K562 (cell line): ENCODE results near the gene UBE2U. TPM values are rescaled to one million over a fixed set of nuclear protein-coding genes. Genes with fewer than 3 reads are reported as not detected.

Experiments used
- ATAC-seq: fragments of 200-7000 bp; cut with Tn5 transposase; 3 replicates; pipeline ENCODE4 v1.9.1; 2020; ENCODE audit warnings: moderate library complexity
- BruUV-seq: library from RNA; stranded (reverse); fragments of 400-500 nt; replicated peaks from 2 replicates; lab custom pipeline; 2021; lab: Mats Ljungman, UMichigan
- CTCF ChIA-PET: fragments of 300-600 bp; formaldehyde crosslinking; extraction: SDS; loops from one replicate; lab custom pipeline; 2021; ENCODE audit warnings: low intra/inter-chr PET ratio; lab: Yijun Ruan, JAX
- POLR2A ChIA-PET: fragments of 300-600, 350-650 bp; sonication (Branson Sonifier 250); formaldehyde crosslinking; extraction: SDS; loops from one replicate; lab custom pipeline; 2021; ENCODE audit warnings: antibody characterized with exemption, inconsistent platforms; lab: Yijun Ruan, JAX
- DNase-seq, 4 experiments: peaks; one replicate each; pipeline versions ENCODE4 v3.0.0 to v3.0.0-alpha.2; 2011 to 2018; ENCODE audit warnings: low spot score in 3 of 4, mixed read lengths in 3 of 4; ENCODE audit errors: extremely low read depth in 1 of 4
- FAIRE-seq: peaks from 2 replicates; lab custom pipeline; 2011; peaks lifted over from hg19 to GRCh38; lab: Jason Lieb, UNC
- H2AFZ ChIP-seq: 2 replicates; pipeline ENCODE4 v1.6.0; 2011; ENCODE audit warnings: low read depth, low read length, control low read depth, inconsistent platforms
- H3K27ac ChIP-seq: fragments of 200-600 bp; 3 replicates; pipeline ENCODE4 v1.8.0; 2011; ENCODE audit warnings: low read depth, mild to moderate bottlenecking, control low read depth, inconsistent platforms, low read length, moderate library complexity, mixed read lengths; ENCODE audit errors: extremely low read depth
- H3K27me3 ChIP-seq, 2 experiments: fragments of 300-600 bp in 1 of 2; 2 replicates in 1 of 2; 3 replicates in 1 of 2; pipeline versions ENCODE4 v1.6.0 to v1.8.0; 2011; ENCODE audit warnings: inconsistent platforms in 2 of 2, low read length in 2 of 2, mild to moderate bottlenecking in 1 of 2, mixed read lengths in 1 of 2, moderate library complexity in 1 of 2; ENCODE audit not compliant: control insufficient read depth in 2 of 2, insufficient read depth in 2 of 2
- H3K36me3 ChIP-seq: fragments of 300-600 bp; 3 replicates; pipeline ENCODE4 v1.8.0; 2011; ENCODE audit warnings: mild to moderate bottlenecking, low read length, inconsistent platforms; ENCODE audit not compliant: control insufficient read depth, insufficient read depth
- H3K4me1 ChIP-seq, 2 experiments: fragments of 200-600 bp in 1 of 2; replicated peaks in 1 of 2; 2 replicates in 1 of 2; 3 replicates in 1 of 2; pipeline versions ENCODE4 v1.5.1 to v1.8.0; 2011; ENCODE audit warnings: inconsistent platforms in 2 of 2, low read length in 2 of 2, mild to moderate bottlenecking in 1 of 2, mixed read lengths in 1 of 2, moderate library complexity in 1 of 2; ENCODE audit not compliant: control insufficient read depth in 2 of 2, insufficient read depth in 2 of 2
- H3K4me2 ChIP-seq: 2 replicates; pipeline ENCODE4 v1.6.1; 2011; ENCODE audit warnings: low read length, control low read depth, inconsistent platforms, mixed read lengths; ENCODE audit not compliant: insufficient read depth
- H3K4me3 ChIP-seq: fragments of 200-600 bp; sonication (generic), shearing (Covaris generic); 2 replicates; pipeline ENCODE4 v1.5.1; 2016; ENCODE audit warnings: control low read depth, inconsistent platforms
- H3K79me2 ChIP-seq: fragments of 200-600 bp; 3 replicates; pipeline ENCODE4 v1.8.0; 2011; ENCODE audit warnings: low read length, inconsistent platforms; ENCODE audit not compliant: control insufficient read depth, insufficient read depth
- H3K9ac ChIP-seq, 2 experiments: 2 replicates each; pipeline versions ENCODE4 v1.6.0 to v1.6.1; 2011; ENCODE audit warnings: low read depth in 2 of 2, low read length in 2 of 2, control low read depth in 1 of 2, inconsistent platforms in 1 of 2, mild to moderate bottlenecking in 1 of 2, mixed read lengths in 1 of 2; ENCODE audit not compliant: insufficient read depth in 1 of 2
- H3K9me1 ChIP-seq: one replicate; pipeline ENCODE4 v1.6.0; 2011; ENCODE audit warnings: inconsistent platforms, mild to moderate bottlenecking, low read length, moderate library complexity; ENCODE audit not compliant: control insufficient read depth, insufficient read depth
- H3K9me3 ChIP-seq: replicated peaks from 2 replicates; pipeline ENCODE4 v1.5.1; 2011; ENCODE audit warnings: low read depth, low read length, inconsistent platforms; ENCODE audit not compliant: control insufficient read depth, insufficient read depth
- H4K20me1 ChIP-seq: replicated peaks from 2 replicates; pipeline ENCODE4 v1.6.1; 2011; ENCODE audit warnings: low read length, inconsistent platforms, mixed read lengths; ENCODE audit not compliant: control insufficient read depth, insufficient read depth
- ASH1L ChIP-seq: fragments of 450-650 bp; IDR thresholded peaks from 2 replicates; pipeline ENCODE4 v1.6.1; 2018; ENCODE audit warnings: borderline replicate concordance, mild to moderate bottlenecking, low read depth; ENCODE audit not compliant: partially characterized antibody
- DMBX1 ChIP-seq: fragments of 250-450 bp; sonication (Bioruptor Pico); IDR thresholded peaks from 2 replicates; pipeline ENCODE4 v1.8.0; 2022; ENCODE audit warnings: inconsistent platforms, mild to moderate bottlenecking, moderate library complexity, borderline replicate concordance
- EGR1 ChIP-seq: fragments of 450-650 bp; conservative IDR thresholded peaks from 2 replicates; pipeline ENCODE4 v1.6.1; 2017; ENCODE audit warnings: mild to moderate bottlenecking
- ELF2 ChIP-seq: fragments of 250-450 bp; sonication (Bioruptor Pico); IDR thresholded peaks from 2 replicates; pipeline ENCODE4 v1.5.0; 2021; ENCODE audit warnings: mild to moderate bottlenecking
- HCFC1 ChIP-seq: IDR thresholded peaks from 2 replicates; pipeline ENCODE4 v1.6.1; 2012; ENCODE audit warnings: low read depth, low read length, improper control_type of control experiment
- LARP7 ChIP-seq: fragments of 450-650 bp; IDR thresholded peaks from 2 replicates; pipeline ENCODE4 v1.6.1; 2016
- LEF1 ChIP-seq: fragments of 450-650 bp; IDR thresholded peaks from 2 replicates; pipeline ENCODE4 v1.6.1; 2016; ENCODE audit warnings: mild to moderate bottlenecking
- RFX7 ChIP-seq: fragments of 250-450 bp; sonication (Bioruptor Pico); IDR thresholded peaks from 2 replicates; pipeline ENCODE4 v1.5.1; 2021; ENCODE audit warnings: mild to moderate bottlenecking
- SRSF7 ChIP-seq: fragments of 200-400 bp; formaldehyde crosslinking; optimal IDR thresholded peaks from 2 replicates; pipeline ENCODE3; 2017; ENCODE audit warnings: mild to moderate bottlenecking, low read depth, low read length
- ZFP30 ChIP-seq: fragments of 250-450 bp; sonication (Bioruptor Pico); IDR thresholded peaks from 2 replicates; pipeline ENCODE4 v1.8.0; 2022; ENCODE audit warnings: moderate library complexity, mild to moderate bottlenecking, inconsistent platforms, borderline replicate concordance
- WGBS: fragments of 100-300 bp; shearing (Covaris generic); methylation state at CpG from one replicate; pipeline ENCODE4 v1.1.6; 2016; ENCODE audit warnings: low coverage, mixed read lengths; ENCODE audit not compliant: insufficient coverage; ENCODE audit errors: missing lambda C conversion rate; 5-methylcytosine and 5-hydroxymethylcytosine counted together
- in situ Hi-C: fragments of 300-500 bp; cut with MboI; formaldehyde crosslinking; loops from 4 replicates; pipeline ENCODE4 v1.15.0; 2018; ENCODE audit warnings: inconsistent platforms, mixed read lengths
- intact Hi-C: fragments of 100-400 bp; cut with micrococcal nuclease; formaldehyde crosslinking; loops from 2 replicates; pipeline ENCODE4 v1.14.2; 2022
- polyA plus RNA-seq, 8 experiments: library from polyadenylated mRNA; depleted of rRNA in 4 of 8; stranded (reverse) in 5 of 8; unstranded in 3 of 8; fragments of >200 nt; fragmentation: Nextera tagmentation in 2 of 8; fragmentation: Illumina TruSeq in 1 of 8; extraction: Ambion mirVana in 2 of 8; extraction: Trizol in 1 of 8; gene quantifications; 2 replicates each; pipeline versions ENCODE4 v1.2.1 to v1.2.3, GENCODE V29; 2011 to 2014; ENCODE audit warnings: inconsistent platforms in 1 of 8, missing spikeins in 1 of 8
- total RNA-seq, 7 experiments: library from RNA; depleted of rRNA in 6 of 7; stranded (reverse); fragments of >200 nt in 6 of 7; fragmentation: Illumina TruSeq in 2 of 7; extraction: Trizol in 2 of 7; gene quantifications; 2 replicates each; pipeline versions ENCODE4 v1.2.1 to v1.2.3, GENCODE V29; 2011 to 2021; ENCODE audit warnings: low replicate concordance in 1 of 7
- TF ChIP-seq, protein P1 (sequence below): sonication (generic); formaldehyde crosslinking; IDR thresholded peaks from 2 replicates; pipeline ENCODE4 v1.8.0; 2022; ENCODE audit warnings: mild to moderate bottlenecking, low read depth, missing genetic modification reagents
- TF ChIP-seq, protein P2 (sequence below): fragments of 250-450 bp; sonication (Bioruptor Pico); IDR thresholded peaks from 2 replicates; pipeline ENCODE4 v1.5.0; 2021; ENCODE audit warnings: mild to moderate bottlenecking, moderate library complexity

Gene UBE2U
- total and polyA plus RNA-seq, 9 of the 15 experiments (the other 6 are each of a cell fraction or from before 2014, with no cell fraction given), result not detected

DNA sequence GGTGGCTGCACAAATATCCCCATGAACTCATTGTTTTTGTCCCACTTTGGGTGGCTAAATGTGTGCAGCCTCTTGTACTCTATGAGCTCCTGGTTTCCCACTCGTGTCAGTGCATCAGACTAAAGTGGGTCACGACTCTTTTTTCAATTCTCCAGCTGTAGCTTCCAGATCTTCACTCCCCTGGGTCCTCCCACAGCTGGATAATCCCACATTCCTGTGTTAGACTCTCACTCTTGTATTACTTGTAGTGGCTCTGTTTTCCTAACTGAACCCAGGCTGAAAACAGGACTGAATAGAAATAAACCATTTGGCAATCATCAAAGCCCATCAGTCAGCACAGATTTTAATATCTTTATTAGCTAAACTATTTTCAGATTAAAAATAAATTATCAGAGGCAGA, 60.4 kb downstream of the UBE2U start:
- in situ Hi-C loops, result loop anchor here (10.0 to 25.0 kb wide), 2 partner anchors 411 to 773 kb away; no protein-coding TSS in a partner anchor
- intact Hi-C loops, result no loop called here

DNA sequence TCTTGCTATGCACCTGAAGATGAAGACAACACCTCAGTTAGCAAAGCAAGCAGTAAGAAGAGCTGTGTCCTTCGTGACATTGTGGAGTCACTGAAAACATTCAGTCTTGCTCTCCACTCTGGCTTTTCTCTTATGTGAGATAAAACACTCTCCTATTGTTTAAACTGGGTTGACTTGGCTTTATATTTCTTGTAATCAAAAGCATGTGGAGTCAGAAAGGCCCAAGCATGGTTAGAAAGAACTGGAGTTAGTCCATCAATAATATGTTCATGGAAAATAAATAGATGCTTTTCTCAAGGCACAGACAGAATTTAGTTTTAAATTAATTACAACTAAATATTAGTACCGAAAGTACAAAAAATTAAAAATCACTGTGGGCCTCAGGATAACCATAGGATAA, 61.7 kb downstream of the UBE2U start:
- WGBS, result 0% methylated on average over 2 of the region's 2 CpGs
- ChIA-PET POLR2A (no interaction called here), CTCF (no interaction called here)
- no peaks in the 10 kb centered on the region for H3K9me3 ChIP-seq
- no peak overlapping the region for H3K4me2 ChIP-seq
- 0 out of 5 replicates have a peak, but pooled peaks cover 0 to 3% of the 10 kb centered on the region in 2 experiments for H3K4me1 ChIP-seq
- no peak overlapping the region for H2AFZ ChIP-seq
- BruUV-seq, result no TSS peak
- no peak for DNase-seq
- no peaks in the 10 kb centered on the region for H3K79me2 ChIP-seq
- no peak for ATAC-seq
- no peaks in the 10 kb centered on the region; a peak in 1 of 5 replicates for H3K27me3 ChIP-seq
- no peaks in the 10 kb centered on the region for H3K36me3 ChIP-seq
- intact Hi-C loops (loop anchor here (5.0 kb wide), 2 partner anchors 397 to 412 kb away; no protein-coding TSS in a partner anchor), in situ Hi-C loops (loop anchor here (10.0 to 25.0 kb wide), 2 partner anchors 410 to 772 kb away; no protein-coding TSS in a partner anchor)
- no peak for FAIRE-seq
- H3K9me1 ChIP-seq, result no peaks in the 10 kb centered on the region
- H3K4me3 ChIP-seq, result no peak overlapping the region
- no peaks in the 10 kb centered on the region for H4K20me1 ChIP-seq
- H3K27ac ChIP-seq, result no peak overlapping the region
- H3K9ac ChIP-seq, result no peak overlapping the region
- TF ChIP-seq LARP7 (no peak), ASH1L (no peak), RFX7 (no peak), ZFP30 (CRISPR knock-in tag) (no peak), SRSF7 (no peak), ELF2 (CRISPR knock-in tag) (no peak), LEF1 (no peak), EGR1 (no peak), DMBX1 (CRISPR knock-in tag) (no peak), HCFC1 (no peak)
- TF ChIP-seq, protein P1, sequence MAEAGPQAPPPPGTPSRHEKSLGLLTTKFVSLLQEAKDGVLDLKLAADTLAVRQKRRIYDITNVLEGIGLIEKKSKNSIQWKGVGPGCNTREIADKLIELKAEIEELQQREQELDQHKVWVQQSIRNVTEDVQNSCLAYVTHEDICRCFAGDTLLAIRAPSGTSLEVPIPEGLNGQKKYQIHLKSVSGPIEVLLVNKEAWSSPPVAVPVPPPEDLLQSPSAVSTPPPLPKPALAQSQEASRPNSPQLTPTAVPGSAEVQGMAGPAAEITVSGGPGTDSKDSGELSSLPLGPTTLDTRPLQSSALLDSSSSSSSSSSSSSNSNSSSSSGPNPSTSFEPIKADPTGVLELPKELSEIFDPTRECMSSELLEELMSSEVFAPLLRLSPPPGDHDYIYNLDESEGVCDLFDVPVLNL (CRISPR knock-in tag), result no peak
- TF ChIP-seq, protein P2, sequence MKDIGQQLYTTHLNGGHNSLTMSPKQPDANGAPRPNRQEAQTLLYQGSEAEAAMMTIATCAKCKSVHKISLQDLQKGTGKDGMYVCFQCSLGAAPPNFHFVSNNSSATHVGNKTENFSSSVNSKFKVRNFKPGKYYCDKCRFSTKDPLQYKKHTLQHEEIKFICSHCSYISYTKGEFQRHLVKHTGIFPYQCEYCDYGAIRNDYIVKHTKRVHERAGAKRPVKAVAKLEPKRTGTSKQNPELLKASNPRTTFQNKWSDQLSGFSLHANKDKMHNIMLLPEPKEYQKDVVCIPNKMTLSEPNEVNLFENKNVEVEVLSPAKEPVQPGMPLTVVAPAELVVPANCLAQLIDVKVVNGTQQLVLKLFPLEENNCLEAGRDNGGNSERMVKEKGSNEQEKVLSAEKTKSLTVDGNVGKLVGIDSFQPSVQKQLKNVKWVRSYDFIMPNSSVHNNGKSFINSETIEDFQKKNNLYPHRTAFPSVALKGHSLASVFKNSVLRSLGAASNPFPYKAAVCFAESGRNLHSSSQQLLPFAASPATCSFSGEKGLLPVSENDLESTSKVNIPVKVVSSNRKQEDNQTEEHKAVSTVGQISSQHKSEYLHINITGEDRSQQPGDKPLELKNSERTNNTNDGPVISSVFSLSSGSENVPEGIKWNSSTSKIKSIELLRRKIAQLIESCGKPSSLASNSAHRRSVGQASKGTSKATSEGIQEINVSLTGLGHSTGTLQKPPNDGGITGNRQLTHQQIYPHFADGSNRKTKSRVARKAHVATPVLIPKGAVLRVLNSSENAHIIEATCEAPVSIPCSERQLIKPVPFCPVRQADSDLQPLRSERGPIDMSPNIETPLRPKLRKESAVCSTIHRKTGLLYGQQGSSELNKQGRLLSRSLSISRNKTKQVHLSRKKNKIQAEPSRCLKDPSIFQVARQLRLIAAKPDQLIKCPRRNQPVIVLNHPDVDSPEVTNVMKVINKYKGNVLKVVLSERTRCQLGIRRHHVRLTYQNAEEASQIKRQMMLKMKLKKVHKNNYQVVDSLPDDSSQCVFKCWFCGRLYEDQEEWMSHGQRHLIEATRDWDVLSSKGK (CRISPR knock-in tag), result no peak

More for the DNA sequence above, 60.4 kb downstream of the UBE2U start:
- BruUV-seq, result no TSS peak
- H3K27me3 ChIP-seq, result no peaks in the 10 kb centered on the region; a peak in 1 of 5 replicates
- no peaks in the 10 kb centered on the region for H3K36me3 ChIP-seq
- WGBS, result 0% methylated on average over 2 of the region's 2 CpGs
- H3K9ac ChIP-seq, result no peak overlapping the region
- DNase-seq, result no peak
- no peaks in the 10 kb centered on the region for H3K9me3 ChIP-seq
- no peak overlapping the region for H3K27ac ChIP-seq
- no peak for ATAC-seq
- no peak overlapping the region for H3K4me3 ChIP-seq
- no peak for FAIRE-seq
- CTCF ChIA-PET, result no interaction called here
- no peaks in the 10 kb centered on the region for H4K20me1 ChIP-seq
- no peak for TF ChIP-seq LEF1
- TF ChIP-seq, all 486 proteins: peak for 0
- Histone ChIP-seq H3K9me1 (no peaks in the 10 kb centered on the region), H2AFZ (no peak overlapping the region), H3K79me2 (no peaks in the 10 kb centered on the region), H3K4me1 (0 out of 5 replicates have a peak, but pooled peaks cover 0 to 3% of the 10 kb centered on the region in 2 experiments), H3K4me2 (no peak overlapping the region)
- POLR2A ChIA-PET, result interaction anchor here (0.6 kb wide), 1 partner anchor 691 kb away, joined by 3 read pairs; no protein-coding TSS in a partner anchor
